ENCODE measurements around the gene CEACAM19. TPM values are rescaled to one million over a fixed set of nuclear protein-coding genes. Genes with fewer than 3 reads are reported as not detected.
"Not testable (repeated sequence)": the region's sequence is repeated elsewhere in the genome, so short reads cannot be mapped to it uniquely, and the experiment has no call there.

CEACAM19 gene, protein sequence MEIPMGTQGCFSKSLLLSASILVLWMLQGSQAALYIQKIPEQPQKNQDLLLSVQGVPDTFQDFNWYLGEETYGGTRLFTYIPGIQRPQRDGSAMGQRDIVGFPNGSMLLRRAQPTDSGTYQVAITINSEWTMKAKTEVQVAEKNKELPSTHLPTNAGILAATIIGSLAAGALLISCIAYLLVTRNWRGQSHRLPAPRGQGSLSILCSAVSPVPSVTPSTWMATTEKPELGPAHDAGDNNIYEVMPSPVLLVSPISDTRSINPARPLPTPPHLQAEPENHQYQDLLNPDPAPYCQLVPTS
- total RNA-seq: 1 to 10 TPM; 1.9 to 8.3 (median 5.1) TPM
- polyA plus RNA-seq: 10 to 100 TPM in 1 of 2 donors, 1 to 10 TPM in 1; 5.1 to 12.8 TPM
- long read RNA-seq, donor 1, partial matches to known transcripts: 2 of 3 reads
- long read RNA-seq, donor 1, other reads (novel, unspliced or antisense): 1 of 3 reads
- long read RNA-seq, donor 2, partial matches to known transcripts: 1 of 1 reads
- long read RNA-seq, donor 2, other reads (novel, unspliced or antisense): 0 of 1 reads
- long read RNA-seq, donor 3, partial matches to known transcripts: 0 of 1 reads
- long read RNA-seq, donor 3, other reads (novel, unspliced or antisense): 1 of 1 reads

DNA sequence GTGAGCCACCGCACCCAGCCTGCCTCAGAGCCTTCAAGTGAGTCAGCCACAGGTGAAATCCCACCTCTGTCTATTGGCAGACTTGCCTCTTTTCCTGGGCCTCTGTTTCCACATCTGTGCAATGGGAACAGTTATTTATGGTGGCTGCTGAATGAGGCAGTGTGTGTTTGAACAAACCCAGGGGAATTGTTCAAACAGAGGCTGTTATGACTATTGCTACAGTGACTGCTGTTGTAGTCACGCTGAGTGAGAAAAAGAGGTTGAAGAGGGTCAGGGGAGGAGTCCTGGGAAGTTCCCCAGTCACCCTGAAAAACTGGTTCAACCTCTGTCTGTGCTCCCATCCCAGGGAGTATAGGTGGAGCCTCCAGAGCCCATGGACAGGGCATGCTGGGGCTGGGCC lies at the start of gene CEACAM19:
Gene CEACAM19, plus strand, starts transcription at position 83 of the 400 bp plus-strand sequence. CDS start 450 bp downstream, outside the sequence.
- H3K27me3 ChIP-seq: no peaks in the 10 kb centered on the region
- DNase-seq: no peak
- no peak for TF ChIP-seq POLR2A (IDR thresholded peaks at IDR 0.05)
- TF ChIP-seq, protein P1, sequence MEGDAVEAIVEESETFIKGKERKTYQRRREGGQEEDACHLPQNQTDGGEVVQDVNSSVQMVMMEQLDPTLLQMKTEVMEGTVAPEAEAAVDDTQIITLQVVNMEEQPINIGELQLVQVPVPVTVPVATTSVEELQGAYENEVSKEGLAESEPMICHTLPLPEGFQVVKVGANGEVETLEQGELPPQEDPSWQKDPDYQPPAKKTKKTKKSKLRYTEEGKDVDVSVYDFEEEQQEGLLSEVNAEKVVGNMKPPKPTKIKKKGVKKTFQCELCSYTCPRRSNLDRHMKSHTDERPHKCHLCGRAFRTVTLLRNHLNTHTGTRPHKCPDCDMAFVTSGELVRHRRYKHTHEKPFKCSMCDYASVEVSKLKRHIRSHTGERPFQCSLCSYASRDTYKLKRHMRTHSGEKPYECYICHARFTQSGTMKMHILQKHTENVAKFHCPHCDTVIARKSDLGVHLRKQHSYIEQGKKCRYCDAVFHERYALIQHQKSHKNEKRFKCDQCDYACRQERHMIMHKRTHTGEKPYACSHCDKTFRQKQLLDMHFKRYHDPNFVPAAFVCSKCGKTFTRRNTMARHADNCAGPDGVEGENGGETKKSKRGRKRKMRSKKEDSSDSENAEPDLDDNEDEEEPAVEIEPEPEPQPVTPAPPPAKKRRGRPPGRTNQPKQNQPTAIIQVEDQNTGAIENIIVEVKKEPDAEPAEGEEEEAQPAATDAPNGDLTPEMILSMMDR (IDR thresholded peaks at IDR 0.05): no peak
- no peak for ATAC-seq
- intact Hi-C loops (cut with DNase I): no loop called here
- 76 to 92% (median 81%) methylated on average over 2 of the region's 2 CpGs for WGBS, 4 donors
- no peak within 1 kb of the TSS for H3K4me3 ChIP-seq
- H3K4me1 ChIP-seq: no peaks in the 10 kb centered on the region
- H3K36me3 ChIP-seq: peaks cover 0 to 4% (median 0%) of the 10 kb centered on the region in 9 donors
- no peak within 1 kb of the TSS for H3K27ac ChIP-seq
- no peaks in the 10 kb centered on the region for H3K9me3 ChIP-seq

DNA sequence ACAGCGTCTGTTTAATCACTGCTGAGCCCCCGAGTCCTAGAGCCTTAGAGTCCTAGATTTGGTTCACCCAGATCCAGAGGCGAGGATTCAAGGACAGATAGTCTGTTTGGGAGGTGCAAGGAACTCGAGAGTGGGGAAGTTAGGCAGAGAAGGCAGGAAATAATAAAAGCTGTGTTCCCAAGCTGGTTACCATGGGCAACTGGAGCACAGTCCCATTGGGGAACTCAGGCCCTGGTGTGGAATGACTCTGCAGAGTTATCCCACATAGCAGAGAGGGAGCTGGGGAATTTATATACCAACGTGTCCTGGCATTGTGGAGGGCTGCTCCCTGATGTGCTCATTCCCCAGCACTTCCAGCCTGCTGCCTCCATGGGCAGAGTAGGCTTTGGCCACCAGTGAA lies 48.2 kb upstream of the CEACAM19 start:
- ATAC-seq (peak in 3 of 4 donors; percentile 36 to 62 (median 50)), DNase-seq (peak in 2 of 5 donors; percentile 19 to 35)
- WGBS, 4 donors: 59 to 65% (median 61%) methylated on average over 5 of the region's 5 CpGs

DNA sequence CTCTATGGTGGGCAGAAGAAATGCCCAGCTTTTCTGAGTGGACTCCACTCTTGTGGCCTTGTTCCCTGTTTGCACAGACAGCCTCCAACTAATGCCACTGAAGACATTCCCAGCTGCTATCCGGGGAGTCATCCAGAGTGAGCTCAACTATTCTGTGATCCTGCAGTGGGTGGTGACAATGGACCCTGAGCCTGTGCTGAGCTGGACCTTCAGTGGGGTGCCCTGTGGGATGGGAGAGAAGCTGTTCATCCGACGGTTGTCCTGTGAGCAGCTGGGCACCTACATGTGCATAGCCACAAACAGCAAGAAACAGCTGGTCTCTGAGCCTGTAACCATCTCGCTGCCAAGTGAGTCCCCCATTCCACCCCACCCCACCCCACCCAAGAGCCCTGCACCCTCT lies 47.7 kb upstream of the CEACAM19 start:
- H3K27ac ChIP-seq: no peak overlapping the region
- intact Hi-C loops (cut with DNase I): no loop called here
- no peak for DNase-seq
- WGBS, 4 donors: 84 to 93% (median 88%) methylated on average over 4 of the region's 4 CpGs
- peaks cover 0 to 14% (median 0%) of the 10 kb centered on the region in 12 donors for H3K4me1 ChIP-seq
- H3K4me3 ChIP-seq: no peak overlapping the region
- no peaks in the 10 kb centered on the region for H3K27me3 ChIP-seq
- H3K9me3 ChIP-seq: no peaks in the 10 kb centered on the region
- no peak for ATAC-seq
- H3K36me3 ChIP-seq: no peaks in the 10 kb centered on the region
- TF ChIP-seq POLR2A (IDR thresholded peaks at IDR 0.05): no peak
- TF ChIP-seq, protein P1 (IDR thresholded peaks at IDR 0.05): no peak

More for the DNA sequence above, 48.2 kb upstream of the CEACAM19 start:
- no peak for TF ChIP-seq POLR2A (IDR thresholded peaks at IDR 0.05)
- TF ChIP-seq, protein P1 (IDR thresholded peaks at IDR 0.05): no peak
- intact Hi-C loops (cut with DNase I): no loop called here
- Histone ChIP-seq H3K36me3 (no peaks in the 10 kb centered on the region), H3K9me3 (no peaks in the 10 kb centered on the region), H3K4me3 (no peak overlapping the region), H3K27me3 (no peaks in the 10 kb centered on the region), H3K4me1 (peaks cover 0 to 14% (median 0%) of the 10 kb centered on the region in 12 donors), H3K27ac (no peak overlapping the region)

DNA sequence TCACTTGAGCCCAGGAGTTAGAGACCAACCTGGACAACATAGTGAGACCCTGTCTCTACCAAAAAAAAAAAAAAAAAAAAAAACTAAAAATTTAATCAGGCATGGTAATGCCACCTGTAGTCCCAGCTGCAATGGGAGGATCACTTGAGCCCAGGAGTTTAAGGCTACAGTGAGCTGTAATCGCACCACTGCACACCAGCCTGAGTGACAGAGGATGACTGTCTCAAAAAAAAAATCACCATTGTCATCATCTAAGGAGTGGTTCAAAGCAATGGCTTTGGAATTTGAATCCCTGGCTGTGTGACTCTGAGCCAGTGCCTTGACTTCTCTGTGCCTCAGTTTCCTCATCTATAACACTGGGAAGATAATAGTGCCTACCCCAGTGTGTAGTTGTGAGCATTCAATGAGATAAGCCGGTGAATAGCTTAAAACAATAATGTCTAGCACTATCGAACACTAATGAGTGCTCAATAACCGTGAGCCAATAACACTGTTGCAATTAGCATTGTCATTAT lies 46.4 kb upstream of the CEACAM19 start:
- Histone ChIP-seq H3K4me1 (peaks cover 0 to 14% (median 0%) of the 10 kb centered on the region in 12 donors), H3K4me3 (no peak overlapping the region), H3K27me3 (no peaks in the 10 kb centered on the region), H3K36me3 (no peaks in the 10 kb centered on the region), H3K9me3 (no peaks in the 10 kb centered on the region), H3K27ac (no peak overlapping the region)
- 95 to 98% (median 97%) methylated on average over 4 of the region's 4 CpGs for WGBS, 4 donors
- ATAC-seq: no peak
- no peak for DNase-seq
- no peak for TF ChIP-seq POLR2A (IDR thresholded peaks at IDR 0.05)
- TF ChIP-seq, protein P1 (IDR thresholded peaks at IDR 0.05): no peak
- intact Hi-C loops (cut with DNase I): no loop called here

DNA sequence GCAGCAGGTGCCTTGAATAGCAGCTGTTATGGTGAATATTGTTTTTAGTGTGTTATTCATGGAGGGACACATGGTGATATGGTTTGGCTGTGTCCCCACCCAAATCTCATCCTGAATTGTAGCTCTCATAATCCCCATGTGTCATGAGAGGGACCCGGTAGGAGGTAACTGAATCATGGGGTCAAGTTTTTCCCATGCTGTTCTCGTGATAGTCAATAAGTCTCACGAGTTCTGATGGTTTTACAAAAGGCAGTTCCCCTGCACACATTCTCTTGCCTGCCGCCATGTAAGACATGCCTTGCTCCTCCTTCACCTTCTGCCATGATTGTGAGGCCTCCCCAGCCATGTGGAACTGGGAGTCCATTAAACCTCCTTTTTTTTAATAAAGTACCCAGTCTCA lies 45.6 kb upstream of the CEACAM19 start:
- H3K9me3 ChIP-seq; DNase-seq; H3K4me3 ChIP-seq; intact Hi-C loops (cut with DNase I); ATAC-seq; H3K27me3 ChIP-seq; H3K36me3 ChIP-seq; H3K27ac ChIP-seq: not testable (repeated sequence)
- H3K4me1 ChIP-seq: peaks cover 0 to 14% (median 0%) of the 10 kb centered on the region in 12 donors
- 75 to 92% (median 90%) methylated on average over 4 of the region's 4 CpGs for WGBS, 4 donors

Data from heart left ventricle (tissue), 16 donors.